Tongue (tissue), 2 donors: ENCODE results near the gene CEP63. TPM values are rescaled to one million over a fixed set of nuclear protein-coding genes. Genes with fewer than 3 reads are reported as not detected.

Experiments
- DNase-seq: peaks from one replicate; pipeline ENCODE4 v3.0.0-alpha.2; 2015
- total RNA-seq: library from RNA; depleted of rRNA; stranded (reverse); fragments of >200 nt; gene quantifications from one replicate; pipeline ENCODE4 v1.2.3, GENCODE V29; 2014

Gene CEP63
- total RNA-seq, 1 donor from 2014 or later, result 28.9 TPM

DNA sequence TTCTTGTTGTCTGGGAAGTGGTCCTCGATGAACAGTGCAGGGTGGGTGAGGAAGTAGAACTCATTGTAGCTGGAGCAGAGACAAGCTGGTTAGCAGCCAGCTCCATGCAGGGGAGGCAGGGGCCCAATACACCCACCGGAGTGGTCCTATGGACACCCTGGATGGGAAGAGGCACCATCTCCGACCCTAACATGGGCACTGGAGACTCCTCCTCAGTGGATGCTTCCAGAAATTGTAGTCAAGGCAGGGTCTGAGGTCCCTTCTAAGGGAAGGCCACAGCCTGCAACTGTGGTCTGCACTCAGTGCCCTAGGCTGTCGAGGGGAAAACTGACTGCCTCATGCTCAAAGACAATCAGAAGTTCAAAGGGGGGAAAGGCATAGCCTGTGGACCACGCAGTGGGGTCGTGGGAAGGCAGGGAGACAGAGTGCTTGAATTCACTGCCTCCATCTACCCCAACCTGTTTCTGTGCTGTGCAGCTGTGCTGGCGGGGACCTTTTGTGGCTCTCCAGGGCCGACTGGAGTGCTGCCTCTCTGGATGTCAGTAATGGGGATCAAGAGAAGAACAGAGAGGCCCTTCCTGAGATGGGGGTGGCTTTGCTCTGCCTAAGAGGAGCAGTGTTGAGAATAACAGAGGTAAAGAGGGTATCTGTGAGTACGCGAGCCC lies 123.0 kb downstream of the CEP63 start:
- no peak for DNase-seq

DNA sequence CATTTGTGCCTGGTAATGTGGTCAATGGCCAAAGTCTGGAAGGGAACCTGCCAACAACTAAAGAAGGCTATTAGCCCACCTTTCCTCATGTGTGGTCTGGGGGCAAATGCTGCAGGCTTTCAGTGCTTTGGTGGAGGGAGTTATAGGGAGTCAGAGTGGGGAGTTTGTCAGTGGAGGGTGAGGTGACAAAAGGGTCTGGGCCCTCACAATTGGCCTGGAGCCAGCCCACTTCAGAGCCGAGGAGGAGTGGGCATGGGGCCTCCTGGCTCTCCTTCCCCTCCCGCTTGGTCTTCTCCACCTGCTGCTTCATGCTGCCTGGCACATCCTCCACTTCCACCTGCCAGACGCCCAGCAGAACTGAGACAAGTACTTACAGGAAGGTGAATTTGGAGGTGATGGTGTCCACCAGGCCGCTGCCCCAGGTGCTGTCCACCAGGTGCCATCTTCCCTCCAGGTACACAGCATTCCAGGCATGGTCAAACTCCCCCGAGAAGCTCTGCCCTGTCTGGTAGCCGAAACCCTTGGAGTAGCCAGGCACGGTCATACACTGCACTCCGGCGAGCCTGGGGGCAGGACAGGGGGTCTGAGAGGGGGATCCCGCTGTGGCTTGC lies 124.1 kb downstream of the CEP63 start:
- DNase-seq, result no peak

DNA sequence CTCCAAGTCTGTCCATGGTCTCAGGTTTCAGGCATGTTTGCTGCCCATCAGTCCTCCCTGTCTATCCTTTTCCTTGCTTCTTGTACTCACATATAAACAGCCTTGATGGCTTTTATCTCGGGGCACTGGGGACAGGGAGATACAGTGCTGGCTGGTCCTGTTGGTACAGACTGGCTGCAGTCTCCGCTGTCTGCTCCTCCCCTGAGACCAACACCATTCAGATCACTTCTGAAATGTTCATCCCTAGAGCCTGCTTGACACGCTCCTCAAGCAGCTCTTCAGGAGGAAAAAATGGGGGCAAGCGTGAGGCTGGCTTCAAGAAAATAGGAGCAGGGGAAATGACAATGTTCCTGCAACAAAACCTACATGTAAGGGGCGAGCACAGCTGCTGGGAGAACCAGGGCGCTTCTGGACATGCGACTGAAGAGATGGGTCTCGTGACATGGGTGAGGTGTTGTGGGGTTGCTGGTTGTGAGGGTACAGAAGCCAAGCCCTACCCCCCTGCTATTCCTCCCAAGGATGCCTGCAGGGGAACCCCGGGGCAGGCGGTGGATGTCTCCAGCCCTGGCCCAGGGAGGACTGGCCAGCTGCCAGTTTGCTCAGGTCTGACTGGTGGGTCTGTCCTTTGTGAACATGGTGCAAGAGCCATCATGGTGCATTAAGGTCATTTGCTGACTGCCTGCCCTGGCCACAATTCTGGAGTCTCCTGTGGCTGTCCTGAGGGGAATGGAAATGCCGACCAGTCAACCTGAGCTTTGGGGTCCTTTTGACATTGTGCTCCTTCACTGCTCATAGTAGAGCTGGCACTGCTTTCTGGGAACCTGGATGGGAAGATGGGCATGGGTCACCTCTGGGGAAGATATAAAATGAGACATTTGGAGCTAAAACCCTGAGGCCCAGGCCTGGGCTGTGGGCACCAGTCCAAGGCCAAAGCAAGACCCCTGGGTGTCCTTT lies 124.9 kb downstream of the CEP63 start:
- DNase-seq, result no peak

DNA sequence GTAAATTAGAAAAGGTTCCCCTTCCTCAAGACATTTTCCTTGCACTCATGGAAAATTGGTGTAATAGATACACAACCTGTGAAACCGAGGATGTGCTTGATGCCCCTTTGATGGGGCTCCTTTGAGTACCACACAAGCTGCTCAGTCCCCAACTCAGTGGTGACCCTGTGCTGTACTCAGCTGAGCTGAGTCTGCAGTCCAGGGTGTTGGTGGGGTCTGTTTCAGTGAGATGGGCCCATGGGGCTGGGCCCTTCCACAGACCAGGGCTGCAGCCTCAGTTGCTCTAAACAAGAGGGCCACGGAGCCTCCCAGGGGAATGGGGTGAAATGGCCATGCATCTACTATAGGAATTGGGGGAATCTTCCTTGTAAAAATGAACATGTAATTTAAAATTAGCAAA lies 125.7 kb downstream of the CEP63 start:
- no peak for DNase-seq

DNA sequence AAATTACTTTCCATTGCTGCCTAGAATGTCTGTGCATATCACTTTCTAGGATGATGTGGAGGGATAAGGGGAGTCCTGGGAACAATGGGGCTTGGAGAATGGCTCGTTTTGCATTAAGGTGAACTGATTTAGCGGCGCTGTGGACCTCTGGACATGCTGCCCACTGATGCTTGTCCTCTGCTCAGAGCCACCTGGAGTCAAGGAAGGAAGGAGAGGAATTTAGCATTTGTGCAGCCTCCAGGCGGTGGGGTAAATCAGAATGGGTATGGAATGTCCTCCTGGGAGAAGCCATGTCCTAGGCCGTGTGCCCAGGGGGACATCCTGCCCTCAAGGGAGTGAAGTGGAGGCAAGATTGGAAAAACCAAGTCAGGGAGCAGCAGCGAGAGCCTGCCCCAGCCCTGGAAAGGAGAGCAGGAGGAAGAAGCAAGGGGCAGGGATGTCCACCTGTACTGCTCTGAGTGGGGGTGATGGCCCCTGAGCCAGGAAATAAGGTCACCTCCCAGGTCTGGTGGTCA lies 127.2 kb downstream of the CEP63 start:
- no peak for DNase-seq

GRCh38 chr3:134614955-134615354 lies 129.1 kb downstream of the CEP63 start:
- DNase-seq, result no peak

DNA sequence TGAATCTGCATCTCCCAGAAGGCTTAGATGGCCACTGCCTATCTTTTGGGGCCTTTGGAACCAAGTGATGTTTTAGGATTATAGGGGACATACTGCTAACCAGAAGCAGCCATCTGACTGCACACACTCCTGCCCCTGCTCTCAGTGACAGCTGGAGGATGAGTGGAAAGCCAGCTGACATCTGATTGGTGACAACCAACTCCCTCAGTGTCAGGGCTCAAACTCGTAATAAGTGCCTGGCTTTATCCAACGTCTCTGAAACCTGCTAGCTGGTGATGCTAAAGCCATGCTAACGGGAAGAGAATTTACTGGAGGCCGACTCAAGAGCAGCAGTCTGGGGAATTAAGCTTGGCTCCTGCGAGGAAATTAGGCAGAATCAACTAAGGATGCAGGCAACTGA lies 129.9 kb downstream of the CEP63 start:
- DNase-seq, result peak; percentile 50

DNA sequence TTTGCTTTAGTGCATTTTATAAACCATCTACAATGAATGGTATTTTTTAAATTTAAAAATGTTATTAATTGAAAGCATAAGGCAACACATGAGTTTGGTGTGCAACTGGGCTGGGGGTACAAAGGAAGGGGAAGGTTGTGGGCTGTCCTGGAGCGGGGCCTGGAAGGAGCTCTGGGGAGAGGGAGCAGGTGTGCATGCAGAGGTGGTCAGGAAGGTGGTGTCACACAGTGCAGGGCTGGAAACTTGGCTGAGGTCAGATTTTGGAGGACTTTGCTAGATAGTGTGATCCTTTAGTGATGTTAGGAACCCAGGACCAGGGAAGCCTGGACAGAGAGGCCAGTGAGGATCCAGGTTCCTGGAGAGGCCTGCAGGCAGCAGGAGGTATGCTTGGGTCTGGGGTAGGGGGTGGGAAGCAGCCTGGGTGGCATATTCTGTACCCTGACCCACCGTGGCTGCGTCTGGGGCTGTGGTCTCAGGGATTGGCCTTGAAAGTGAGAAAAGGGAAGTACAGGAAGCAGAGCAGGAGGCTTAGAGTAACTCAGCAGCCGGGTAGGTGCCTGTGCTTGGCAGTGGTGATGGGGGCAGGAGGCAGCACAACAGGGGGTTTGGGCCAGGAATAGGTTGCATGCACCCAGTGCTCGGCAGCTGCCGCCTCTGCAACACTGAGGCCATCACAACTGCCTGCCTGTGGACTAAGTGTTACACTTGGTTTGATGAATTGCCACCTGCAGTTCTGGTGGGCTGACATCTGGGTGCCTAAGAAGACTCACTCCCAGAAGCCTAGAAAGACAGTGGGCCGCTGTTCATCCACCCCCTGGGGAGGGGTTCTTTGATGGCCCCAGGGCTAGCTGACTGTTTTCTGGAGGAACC lies 132.0 kb downstream of the CEP63 start:
- DNase-seq, result no peak

- no peak for DNase-seq
Measured at GRCh38 chr3:134618478-134619300, 132.8 kb downstream of the CEP63 start.

- no peak for DNase-seq
Measured at GRCh38 chr3:134619301-134619615, 133.4 kb downstream of the CEP63 start.

DNA sequence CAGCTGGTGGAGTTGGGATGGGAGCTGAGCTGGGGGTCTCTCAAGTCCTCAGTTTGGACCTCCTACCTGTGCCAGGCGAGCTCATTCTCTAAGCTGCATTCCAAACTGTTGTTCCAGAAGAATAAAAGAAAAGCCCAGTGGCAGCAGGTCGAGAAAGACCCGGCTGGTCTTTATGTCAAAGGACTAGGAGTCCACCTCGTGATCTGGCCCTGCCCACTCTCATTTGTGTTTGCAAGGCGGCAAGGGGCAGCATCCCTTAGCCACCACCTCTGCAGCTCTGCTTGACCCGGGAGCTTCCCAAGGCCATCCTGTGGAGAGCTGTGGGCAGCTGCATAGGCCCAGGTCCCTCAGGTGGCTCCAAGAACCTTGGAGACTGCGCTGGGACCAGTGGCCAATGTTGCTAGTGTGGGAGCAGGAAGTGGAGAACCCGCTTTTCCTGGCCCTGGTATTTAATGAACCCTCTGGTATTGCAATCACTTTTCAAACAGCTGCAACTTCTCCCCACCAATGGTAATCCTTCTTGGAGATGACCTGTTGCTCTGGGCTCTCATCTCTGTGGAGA lies 134.1 kb downstream of the CEP63 start:
- DNase-seq, result no peak

DNA sequence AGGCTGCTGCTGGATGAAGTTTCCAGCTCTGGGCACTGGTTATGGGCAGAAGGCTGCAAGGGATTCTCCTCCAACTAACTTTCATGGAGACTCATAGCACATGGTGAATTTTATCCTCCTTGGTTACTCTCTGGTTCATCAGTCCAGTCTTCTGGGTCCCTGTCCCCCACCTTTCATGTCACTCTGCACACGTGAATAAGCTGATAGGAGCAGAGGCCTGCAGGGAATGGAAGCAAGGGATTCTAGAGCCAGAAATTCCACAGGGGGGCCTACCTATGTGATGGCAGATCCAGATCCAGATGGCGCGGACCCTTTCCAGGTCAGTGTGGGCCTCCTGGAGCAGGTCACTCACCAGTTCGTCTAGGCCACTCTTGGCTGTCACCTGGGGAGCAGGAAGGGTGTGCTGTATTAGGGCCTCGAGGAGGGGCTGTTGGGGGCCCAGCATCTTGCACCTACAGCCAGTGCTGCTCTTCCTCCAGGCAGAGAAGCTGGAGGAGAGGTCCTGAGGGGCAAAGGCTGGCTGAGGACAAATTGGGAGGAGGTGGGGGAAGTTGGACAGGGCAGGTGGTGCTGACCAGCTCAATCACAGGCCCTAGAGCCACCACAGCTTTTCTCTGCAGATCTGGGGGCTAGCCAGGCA lies 134.7 kb downstream of the CEP63 start:
- DNase-seq, result no peak

DNA sequence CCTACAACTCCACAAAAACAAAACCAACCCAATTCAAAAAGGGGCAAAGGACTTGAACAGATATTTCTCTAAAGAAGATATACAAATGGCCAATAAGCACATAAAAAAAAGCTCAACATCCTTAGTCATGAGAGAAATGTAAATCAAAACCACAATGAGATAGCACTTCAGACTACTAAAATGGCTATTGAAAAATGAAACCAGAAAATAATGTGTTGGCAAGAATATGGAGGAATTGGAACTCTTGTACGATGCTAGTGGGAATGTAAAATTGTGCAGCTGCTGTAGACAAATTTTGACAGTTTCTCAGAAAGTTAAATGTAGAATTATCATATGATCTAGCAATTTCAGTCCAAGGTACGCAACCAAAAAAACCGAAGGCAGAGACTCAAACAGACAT lies 136.0 kb downstream of the CEP63 start:
- no peak for DNase-seq

- DNase-seq, result no peak
Measured at GRCh38 chr3:134622806-134623365, 137.0 kb downstream of the CEP63 start.

DNA sequence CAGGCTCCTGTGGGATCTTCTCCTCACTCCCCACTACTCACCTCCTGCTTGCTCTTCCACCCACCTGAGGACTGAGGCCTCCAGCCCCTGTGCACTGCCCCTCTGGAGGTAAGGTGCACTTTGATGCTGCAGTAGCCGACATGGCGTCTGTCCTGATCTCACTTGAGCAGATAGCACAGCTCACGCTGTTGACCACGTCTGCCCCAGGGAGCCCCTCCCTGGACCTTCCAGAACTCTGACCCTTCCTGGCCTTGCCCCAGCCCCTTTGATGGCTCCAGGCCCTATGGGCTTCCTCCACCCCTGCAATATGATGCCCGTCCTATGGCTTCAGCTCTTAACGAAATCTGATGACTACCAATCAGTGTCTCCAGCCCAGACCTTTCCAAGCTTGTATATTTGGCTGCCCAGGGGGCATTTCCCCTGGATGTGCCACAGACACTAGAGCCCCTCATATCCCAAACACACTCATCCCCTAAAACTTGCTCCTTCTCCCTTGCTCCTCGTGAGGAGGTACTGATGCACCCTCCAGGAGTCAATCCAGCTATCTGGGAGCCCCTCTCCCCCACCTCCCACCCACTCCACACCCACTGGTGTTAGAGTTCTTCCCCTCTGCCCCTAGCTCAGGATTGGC lies 137.9 kb downstream of the CEP63 start:
- DNase-seq, result no peak
